Measurements from ENCODE around the gene ANXA5. TPM values are rescaled to one million over a fixed set of nuclear protein-coding genes. Genes with fewer than 3 reads are reported as not detected.

The ANXA5 gene
- total RNA-seq, 1 experiment from 2014 or later = 222 TPM

- Histone ChIP-seq H3K4me3 (ENCODE audit: low read depth in 2 of 2, low read length in 2 of 2) (no peak overlapping the region), H3K27ac (ENCODE audit: low read length) (no peak overlapping the region), H3K36me3 (ENCODE audit: control insufficient read depth, insufficient read depth, low read length) (peaks cover 1% of the 10 kb centered on the region; the same call in 1 of the 2 replicates), H3K4me1 (ENCODE audit: control insufficient read depth, insufficient read depth, low read length) (peaks cover 6% of the 10 kb centered on the region), H3K27me3 (ENCODE audit: control insufficient read depth, insufficient read depth, low read length) (no peaks in the 10 kb centered on the region), H3K9me3 (ENCODE audit: control insufficient read depth, insufficient read depth, low read depth, low read length) (no peaks in the 10 kb centered on the region)
- TF ChIP-seq CTCF (IDR thresholded peaks at IDR 0.05) = no peak
- DNase-seq (ENCODE audit: low read depth, low spot score) (no peak), ATAC-seq (no peak)
- BruUV-seq (replicated peaks) = no TSS peak
- intact Hi-C loops (cut with micrococcal nuclease; ENCODE audit: unreplicated experiment) (no loop called here), in situ Hi-C loops (cut with HindIII; ENCODE audit: low pct_unique_long_range_greater_than_20kb, low sequenced_read_pairs) (no loop called here)
- POLR2A ChIA-PET = no interaction called here
- CTCF ChIA-PET = no interaction called here
Measured at GRCh38 chr4:121701263-121701662, 4.5 kb upstream of the ANXA5 start.

GRCh38 chr4:121698236-121698671, 1.5 kb upstream of the ANXA5 start:
- in situ Hi-C loops (cut with HindIII; ENCODE audit: low pct_unique_long_range_greater_than_20kb, low sequenced_read_pairs) = no loop called here
- intact Hi-C loops (cut with micrococcal nuclease; ENCODE audit: unreplicated experiment) = no loop called here

More at GRCh38 chr4:121698236-121698671, 1.5 kb upstream of the ANXA5 start:
- H3K9me3 ChIP-seq (ENCODE audit: control insufficient read depth, insufficient read depth, low read depth, low read length) = no peaks in the 10 kb centered on the region
- no peak for TF ChIP-seq SIN3A (IDR thresholded peaks at IDR 0.05; ENCODE audit: borderline replicate concordance, insufficient read depth, low read depth, low read length)
- TF ChIP-seq REST (IDR thresholded peaks at IDR 0.05; ENCODE audit: insufficient read depth in 1 of 2, low read depth in 2 of 2, low read length in 1 of 2) = no peak
- no peak for TF ChIP-seq CTCF (IDR thresholded peaks at IDR 0.05)
- no peaks in the 10 kb centered on the region for H3K27me3 ChIP-seq (ENCODE audit: control insufficient read depth, insufficient read depth, low read length)
- ChIA-PET CTCF (no interaction called here), POLR2A (no interaction called here)
- H3K4me3 ChIP-seq (ENCODE audit: low read depth in 2 of 2, low read length in 2 of 2) = no peak overlapping the region
- no peak for DNase-seq (ENCODE audit: low read depth, low spot score)
- peaks cover 3% of the 10 kb centered on the region for H3K36me3 ChIP-seq (ENCODE audit: control insufficient read depth, insufficient read depth, low read length)
- no TSS peak for BruUV-seq (replicated peaks)
- ATAC-seq = no peak
- H3K27ac ChIP-seq (ENCODE audit: low read length) = no peak overlapping the region
- peaks cover 11% of the 10 kb centered on the region for H3K4me1 ChIP-seq (ENCODE audit: control insufficient read depth, insufficient read depth, low read length)
